Endometrium (tissue), 2 donors: ENCODE results near the gene MARCHF7.
"Not testable (repeated sequence)": the region's sequence is repeated elsewhere in the genome, so short reads cannot be mapped to it uniquely, and the experiment has no call there.

ENCODE experiments used
- FAIRE-seq: peaks from 2 replicates; lab custom pipeline; 2012; peaks lifted over from hg19 to GRCh38; lab: Jason Lieb, UNC
- donor health status: control.
- donor health status: control.

The MARCHF7 gene, protein sequence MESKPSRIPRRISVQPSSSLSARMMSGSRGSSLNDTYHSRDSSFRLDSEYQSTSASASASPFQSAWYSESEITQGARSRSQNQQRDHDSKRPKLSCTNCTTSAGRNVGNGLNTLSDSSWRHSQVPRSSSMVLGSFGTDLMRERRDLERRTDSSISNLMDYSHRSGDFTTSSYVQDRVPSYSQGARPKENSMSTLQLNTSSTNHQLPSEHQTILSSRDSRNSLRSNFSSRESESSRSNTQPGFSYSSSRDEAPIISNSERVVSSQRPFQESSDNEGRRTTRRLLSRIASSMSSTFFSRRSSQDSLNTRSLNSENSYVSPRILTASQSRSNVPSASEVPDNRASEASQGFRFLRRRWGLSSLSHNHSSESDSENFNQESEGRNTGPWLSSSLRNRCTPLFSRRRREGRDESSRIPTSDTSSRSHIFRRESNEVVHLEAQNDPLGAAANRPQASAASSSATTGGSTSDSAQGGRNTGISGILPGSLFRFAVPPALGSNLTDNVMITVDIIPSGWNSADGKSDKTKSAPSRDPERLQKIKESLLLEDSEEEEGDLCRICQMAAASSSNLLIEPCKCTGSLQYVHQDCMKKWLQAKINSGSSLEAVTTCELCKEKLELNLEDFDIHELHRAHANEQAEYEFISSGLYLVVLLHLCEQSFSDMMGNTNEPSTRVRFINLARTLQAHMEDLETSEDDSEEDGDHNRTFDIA

DNA sequence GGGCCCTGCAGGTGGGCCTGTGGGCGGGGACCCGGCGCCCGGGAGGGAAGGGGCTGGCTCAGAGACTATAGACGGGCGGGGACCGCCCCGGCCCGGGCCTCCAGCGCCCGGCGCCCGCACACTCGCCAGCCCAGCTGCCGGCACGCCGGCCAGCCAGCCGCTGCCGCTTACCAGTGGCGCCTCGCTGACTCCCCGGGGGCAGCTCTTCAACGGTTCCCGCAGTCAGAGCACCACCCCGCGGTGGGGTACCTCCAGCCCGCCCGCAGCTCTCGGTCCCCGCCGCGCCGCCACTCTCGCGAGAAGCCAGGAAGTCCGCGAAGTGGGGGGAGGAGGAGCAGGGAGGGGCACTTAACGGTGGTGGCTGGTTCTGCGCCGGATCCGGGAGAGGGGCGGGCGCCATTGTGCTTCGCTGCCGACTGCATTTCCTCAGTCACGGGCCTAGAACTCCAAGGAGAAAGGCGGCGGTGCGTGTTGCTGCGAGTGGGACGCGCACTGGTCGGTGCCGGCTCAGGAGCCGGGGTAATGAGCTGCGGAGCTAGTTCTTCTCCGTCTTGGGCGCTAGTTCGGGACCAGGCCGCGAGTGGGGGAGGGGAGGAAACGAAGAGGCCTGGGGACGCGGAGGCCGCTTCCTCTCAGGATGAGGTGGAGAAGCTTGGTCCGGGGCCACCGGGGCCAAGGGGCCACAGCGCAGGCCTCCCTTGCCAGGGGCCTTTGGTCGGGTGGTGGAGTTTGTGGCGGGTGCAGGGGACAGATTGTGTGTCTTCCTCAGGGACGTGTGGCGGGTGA, at the start of gene MARCHF7:
Gene MARCHF7, plus strand, starts transcription at position 364 of the 786 bp plus-strand sequence. CDS start 16,517 bp downstream, outside the sequence.
- no peak for FAIRE-seq

DNA sequence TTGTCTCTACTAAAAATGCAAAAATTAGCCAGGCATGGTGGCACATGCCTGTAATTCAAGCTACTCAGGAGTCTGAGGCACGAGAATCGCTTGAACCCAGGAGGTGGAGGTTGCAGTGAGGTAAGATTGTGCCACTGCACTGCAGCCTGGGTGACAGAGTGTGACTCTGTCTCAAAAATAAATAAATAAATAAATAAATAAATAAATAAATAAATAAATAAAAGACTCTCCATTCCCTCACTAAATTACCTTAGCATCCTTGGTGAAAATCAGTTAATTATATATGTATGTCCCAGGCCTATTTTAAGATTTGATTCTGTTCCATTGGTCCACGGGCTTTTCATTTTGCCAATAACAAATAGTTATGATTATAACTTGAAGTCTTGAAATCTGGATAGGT, 44.9 kb upstream of the MARCHF7 start:
- not testable (repeated sequence) for FAIRE-seq

DNA sequence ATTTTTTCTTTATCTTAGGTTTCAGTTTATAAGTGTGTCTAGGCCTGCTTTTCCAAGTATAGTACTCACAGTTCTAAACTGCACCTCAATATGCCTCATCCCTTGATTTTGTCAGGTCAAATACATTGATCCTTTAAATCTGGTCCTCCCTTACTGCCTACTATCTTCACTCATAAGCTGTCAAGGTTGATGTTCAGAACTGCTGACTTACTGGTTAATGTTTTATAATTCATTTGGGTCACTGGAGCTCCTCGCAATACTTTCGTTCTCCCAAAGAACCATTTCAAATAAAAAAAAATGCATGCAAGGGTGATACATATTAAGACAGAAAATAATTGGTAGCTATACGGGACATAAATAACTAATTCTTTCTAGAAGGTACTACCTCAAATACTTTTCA, 41.3 kb upstream of the MARCHF7 start:
- FAIRE-seq: no peak

- FAIRE-seq: no peak
These were observed 34.7 kb upstream of the MARCHF7 start for GRCh38 chr2:159677654-159678053.

DNA sequence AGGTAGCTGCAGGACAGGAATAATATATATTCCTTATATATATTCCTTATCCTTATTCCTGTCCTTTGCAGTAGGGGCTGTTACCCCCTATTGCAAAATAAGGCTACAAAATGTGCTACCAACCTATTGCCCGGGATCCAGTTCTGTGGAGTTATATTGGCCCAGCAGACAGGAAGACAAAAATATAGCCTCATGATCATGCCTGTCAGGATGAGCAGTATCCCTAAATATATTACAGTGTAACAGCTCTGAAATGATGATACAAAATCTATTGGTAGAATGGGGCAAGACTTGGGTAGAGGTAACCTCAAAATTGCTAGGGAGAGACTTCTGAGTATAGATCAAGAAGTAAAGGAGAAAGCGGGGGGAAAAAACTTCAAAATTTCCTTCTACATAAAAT, 31.6 kb upstream of the MARCHF7 start:
- FAIRE-seq: no peak

- no peak for FAIRE-seq
These were observed 28.5 kb upstream of the MARCHF7 start for GRCh38 chr2:159683817-159684216.

- FAIRE-seq: no peak
These were observed 27.5 kb upstream of the MARCHF7 start for GRCh38 chr2:159684796-159685195.

DNA sequence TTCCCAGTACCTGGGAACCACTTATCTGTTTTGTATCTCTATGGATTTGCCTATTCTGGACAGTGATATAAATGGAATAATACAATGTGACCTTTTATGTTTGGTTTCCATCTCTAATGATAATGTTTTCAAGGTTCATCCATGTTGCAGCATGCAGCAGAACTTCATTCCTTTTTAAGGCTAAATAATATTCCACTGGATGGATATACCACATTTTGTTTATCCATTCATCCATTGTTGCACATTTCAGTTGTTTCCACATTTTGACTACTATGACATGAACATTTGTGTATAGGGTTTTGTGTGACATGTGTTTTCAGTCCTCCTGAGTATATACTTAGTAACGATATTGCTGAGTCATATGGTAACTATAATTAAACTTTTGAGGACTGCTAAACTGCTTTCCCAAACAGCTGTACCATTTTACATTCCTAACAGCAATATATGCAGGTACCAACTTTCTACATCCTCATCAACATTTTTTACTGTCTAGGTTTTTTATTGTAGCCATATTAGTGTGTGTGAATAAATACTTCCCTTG, 17.7 kb upstream of the MARCHF7 start:
- no peak for FAIRE-seq

GRCh38 chr2:159695795-159696448, 16.4 kb upstream of the MARCHF7 start:
- no peak for FAIRE-seq

DNA sequence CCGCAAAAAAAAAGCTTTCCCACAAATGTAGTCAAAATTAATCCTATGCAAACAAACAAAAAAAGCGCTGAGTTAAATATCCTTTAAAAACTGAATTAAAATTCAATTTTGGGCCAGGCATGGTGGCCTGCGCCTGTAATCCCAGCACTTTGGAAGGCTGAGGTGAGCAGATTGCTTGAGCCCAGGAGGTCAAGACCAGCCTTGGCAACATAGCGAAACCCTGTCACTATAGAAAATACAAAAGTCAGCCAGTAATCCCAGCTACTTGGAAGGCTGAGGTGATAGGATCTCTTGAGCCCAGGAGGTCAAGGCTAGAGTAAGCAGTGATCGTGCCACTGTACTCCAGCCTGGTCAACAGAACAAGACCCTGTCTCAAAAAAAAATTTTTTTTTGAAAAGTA, 8.8 kb upstream of the MARCHF7 start:
- no peak for FAIRE-seq

- FAIRE-seq: no peak
These were observed 5.8 kb upstream of the MARCHF7 start for GRCh38 chr2:159706385-159706980.

GRCh38 chr2:159708066-159708760, 4.1 kb upstream of the MARCHF7 start:
- FAIRE-seq: no peak

DNA sequence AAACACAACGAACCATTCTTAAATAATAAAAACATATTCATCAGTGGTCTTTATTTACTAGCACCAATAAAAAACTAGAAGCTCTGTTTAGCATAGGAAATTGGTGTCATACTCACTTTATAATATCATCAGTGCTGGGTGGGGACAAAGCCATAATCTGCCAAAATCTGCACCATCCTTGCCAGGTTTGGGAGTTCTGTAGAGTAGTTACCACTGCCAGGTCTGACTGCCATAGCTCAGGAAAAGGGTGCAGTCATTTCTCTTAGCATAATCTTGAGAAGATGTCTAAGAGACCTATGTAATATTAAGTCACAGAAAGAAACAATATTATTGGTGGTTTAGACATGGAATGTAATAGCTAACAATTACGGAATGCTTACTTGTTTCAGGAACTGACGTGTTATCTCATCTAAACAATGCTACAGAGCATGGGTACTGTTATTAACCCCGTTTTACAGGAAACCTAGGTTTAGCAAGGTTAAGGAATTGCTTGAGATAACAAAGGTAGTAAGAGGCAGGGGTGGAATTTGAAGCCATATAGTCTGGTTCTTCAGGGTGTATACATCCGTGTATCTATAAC, 1.6 kb upstream of the MARCHF7 start:
- no peak for FAIRE-seq

DNA sequence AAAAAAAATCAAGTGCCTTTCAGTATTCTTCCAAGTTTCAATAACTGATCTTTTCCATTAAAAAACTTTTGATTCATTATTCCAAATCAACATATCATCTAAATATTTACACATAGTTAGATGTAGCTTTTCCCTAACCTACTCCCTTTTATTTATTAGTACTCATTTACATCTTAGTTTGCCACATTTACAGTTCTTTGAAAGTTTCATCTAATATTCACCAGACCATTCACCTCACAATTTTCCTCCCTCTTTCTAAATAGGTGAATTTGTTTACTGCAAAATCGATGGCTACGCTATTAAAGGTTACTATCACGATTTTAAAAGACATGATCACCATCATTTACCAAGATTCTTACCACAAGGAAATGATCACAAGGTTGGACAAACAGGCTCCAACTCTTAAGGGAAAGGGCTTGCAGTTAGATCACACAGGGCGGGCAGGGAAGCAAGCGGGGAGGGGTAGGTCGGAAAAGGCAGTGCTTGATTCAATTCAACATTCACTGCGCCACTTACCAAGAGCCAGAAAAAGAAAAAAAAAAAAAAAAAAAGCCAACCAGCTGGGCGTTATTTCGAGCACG, 654 bp upstream of the MARCHF7 start:
- peak; percentile 50 for FAIRE-seq

GRCh38 chr2:159712929-159713420, 669 bp downstream of the MARCHF7 start:
- FAIRE-seq: no peak

DNA sequence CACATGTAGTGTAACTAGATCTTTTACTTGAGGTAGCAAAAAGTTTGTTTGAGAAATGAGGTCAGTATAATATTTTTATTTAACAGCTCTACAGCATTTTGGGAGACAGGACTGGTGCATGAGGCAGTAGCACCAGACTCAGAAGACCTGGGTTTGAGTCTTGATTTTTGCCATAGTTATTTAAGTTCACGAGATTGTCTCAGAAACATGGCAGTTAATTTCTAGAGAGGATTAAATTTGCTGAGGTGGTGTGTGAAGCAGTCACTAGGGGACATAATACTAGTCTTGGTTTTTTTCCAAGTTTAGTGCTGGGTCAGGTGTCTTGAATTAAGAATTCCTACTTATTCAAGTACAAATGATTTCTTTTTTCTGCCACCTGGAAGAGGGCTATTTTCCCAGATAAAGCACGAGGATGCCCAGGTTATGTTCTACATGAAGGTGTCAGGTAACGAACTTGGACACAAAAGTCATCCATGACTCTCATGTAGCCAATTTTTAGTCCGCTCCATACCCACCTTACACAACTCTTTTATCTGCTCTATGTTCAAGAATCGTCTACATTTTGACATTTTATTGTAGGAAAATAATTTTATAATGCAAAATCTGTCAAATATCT, 1.4 kb downstream of the MARCHF7 start:
- FAIRE-seq: no peak

GRCh38 chr2:159714247-159714930, 2.1 kb downstream of the MARCHF7 start:
- FAIRE-seq: no peak

DNA sequence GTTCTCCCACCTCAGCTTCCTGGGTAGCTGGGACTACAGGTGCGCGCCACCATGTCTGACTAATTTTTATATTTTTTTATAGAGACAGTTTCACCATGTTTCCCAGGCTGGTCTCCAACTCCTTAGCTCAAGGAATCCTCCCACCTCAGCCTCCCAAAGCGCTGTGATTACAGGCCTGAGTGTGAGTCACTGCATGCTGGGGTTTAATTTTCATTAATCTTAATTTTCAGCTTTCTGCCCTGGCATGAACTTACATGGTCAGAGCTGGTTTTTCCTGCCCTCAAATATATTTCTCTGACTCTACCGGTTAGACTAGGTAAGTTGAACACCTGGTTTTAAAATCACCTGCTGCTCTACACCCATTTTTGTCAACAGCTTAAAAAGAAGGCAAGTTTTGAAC, 3.1 kb downstream of the MARCHF7 start:
- FAIRE-seq: no peak

GRCh38 chr2:159716409-159716808, 4.1 kb downstream of the MARCHF7 start:
- FAIRE-seq: not testable (repeated sequence)
